ENCODE data around the gene INMT. TPM values are rescaled to one million over a fixed set of nuclear protein-coding genes. Genes with fewer than 3 reads are reported as not detected.

The INMT gene
- total RNA-seq, 2 experiments from 2014 or later: 0.32 TPM; not detected in 1

- Histone ChIP-seq H3K4me1 (ENCODE audit: insufficient read depth, low read length, poor library complexity, severe bottlenecking) (no peaks in the 10 kb centered on the region), H3K27ac (ENCODE audit: low read depth, low read length, poor library complexity, severe bottlenecking) (no peak overlapping the region), H2AFZ (ENCODE audit: low read length) (no peak overlapping the region), H3K4me3 (ENCODE audit: low read depth, low read length, poor library complexity, severe bottlenecking) (no peak overlapping the region), H3K36me3 (ENCODE audit: insufficient read depth, low read length) (no peaks in the 10 kb centered on the region), H3K79me2 (ENCODE audit: insufficient read depth, low read depth, low read length) (no peaks in the 10 kb centered on the region), H3K4me2 (ENCODE audit: low read length) (no peak overlapping the region), H3K9me2 (ENCODE audit: insufficient read depth, low read length) (no peaks in the 10 kb centered on the region), H4K20me1 (ENCODE audit: insufficient read depth, low read length) (no peaks in the 10 kb centered on the region), H3K9me3 (ENCODE audit: low read length) (no peaks in the 10 kb centered on the region)
- CTCF ChIA-PET (ENCODE audit: unreplicated experiment): no interaction called here
- no TSS peak for BruUV-seq (replicated peaks)
- intact Hi-C loops (cut with micrococcal nuclease; ENCODE audit: unreplicated experiment): no loop called here
- TF ChIP-seq, protein P1, sequence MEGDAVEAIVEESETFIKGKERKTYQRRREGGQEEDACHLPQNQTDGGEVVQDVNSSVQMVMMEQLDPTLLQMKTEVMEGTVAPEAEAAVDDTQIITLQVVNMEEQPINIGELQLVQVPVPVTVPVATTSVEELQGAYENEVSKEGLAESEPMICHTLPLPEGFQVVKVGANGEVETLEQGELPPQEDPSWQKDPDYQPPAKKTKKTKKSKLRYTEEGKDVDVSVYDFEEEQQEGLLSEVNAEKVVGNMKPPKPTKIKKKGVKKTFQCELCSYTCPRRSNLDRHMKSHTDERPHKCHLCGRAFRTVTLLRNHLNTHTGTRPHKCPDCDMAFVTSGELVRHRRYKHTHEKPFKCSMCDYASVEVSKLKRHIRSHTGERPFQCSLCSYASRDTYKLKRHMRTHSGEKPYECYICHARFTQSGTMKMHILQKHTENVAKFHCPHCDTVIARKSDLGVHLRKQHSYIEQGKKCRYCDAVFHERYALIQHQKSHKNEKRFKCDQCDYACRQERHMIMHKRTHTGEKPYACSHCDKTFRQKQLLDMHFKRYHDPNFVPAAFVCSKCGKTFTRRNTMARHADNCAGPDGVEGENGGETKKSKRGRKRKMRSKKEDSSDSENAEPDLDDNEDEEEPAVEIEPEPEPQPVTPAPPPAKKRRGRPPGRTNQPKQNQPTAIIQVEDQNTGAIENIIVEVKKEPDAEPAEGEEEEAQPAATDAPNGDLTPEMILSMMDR (conservative IDR thresholded peaks at IDR 0.05; ENCODE audit: low read length): no peak
- TF ChIP-seq EZH2phosphoT487 (IDR thresholded peaks at IDR 0.05; ENCODE audit: borderline replicate concordance, low read depth, low read length): no peak
- DNase-seq (ENCODE audit: low spot score): no peak
- POLR2A ChIA-PET: no interaction called here
Measured at GRCh38 chr7:30736291-30736690, 15.6 kb upstream of the INMT start.

GRCh38 chr7:30738026-30738915 lies 13.7 kb upstream of the INMT start:
- no peak for TF ChIP-seq EZH2phosphoT487 (IDR thresholded peaks at IDR 0.05; ENCODE audit: borderline replicate concordance, low read depth, low read length)
- TF ChIP-seq, protein P1 (conservative IDR thresholded peaks at IDR 0.05; ENCODE audit: low read length): no peak
- Histone ChIP-seq H3K36me3 (ENCODE audit: insufficient read depth, low read length) (no peaks in the 10 kb centered on the region), H3K4me2 (ENCODE audit: low read length) (no peak overlapping the region), H3K4me1 (ENCODE audit: insufficient read depth, low read length, poor library complexity, severe bottlenecking) (no peaks in the 10 kb centered on the region), H3K9me3 (ENCODE audit: low read length) (no peaks in the 10 kb centered on the region), H4K20me1 (ENCODE audit: insufficient read depth, low read length) (no peaks in the 10 kb centered on the region), H3K79me2 (ENCODE audit: insufficient read depth, low read depth, low read length) (no peaks in the 10 kb centered on the region), H3K27ac (ENCODE audit: low read depth, low read length, poor library complexity, severe bottlenecking) (no peak overlapping the region), H3K9me2 (ENCODE audit: insufficient read depth, low read length) (no peaks in the 10 kb centered on the region), H2AFZ (ENCODE audit: low read length) (no peak overlapping the region), H3K4me3 (ENCODE audit: low read depth, low read length, poor library complexity, severe bottlenecking) (no peak overlapping the region)
- ChIA-PET CTCF (ENCODE audit: unreplicated experiment) (interaction anchor here (0.6 kb wide), 1 partner anchor 63 kb away, joined by 11 read pairs; no protein-coding TSS in a partner anchor), POLR2A (interaction anchor here (0.5 to 1.3 kb wide), 4 partner anchors 25 to 217 kb away, joined by 3 to 5 read pairs (median 4); no protein-coding TSS in a partner anchor)
- intact Hi-C loops (cut with micrococcal nuclease; ENCODE audit: unreplicated experiment): no loop called here
- no TSS peak for BruUV-seq (replicated peaks)
- DNase-seq (ENCODE audit: low spot score): no peak

DNA sequence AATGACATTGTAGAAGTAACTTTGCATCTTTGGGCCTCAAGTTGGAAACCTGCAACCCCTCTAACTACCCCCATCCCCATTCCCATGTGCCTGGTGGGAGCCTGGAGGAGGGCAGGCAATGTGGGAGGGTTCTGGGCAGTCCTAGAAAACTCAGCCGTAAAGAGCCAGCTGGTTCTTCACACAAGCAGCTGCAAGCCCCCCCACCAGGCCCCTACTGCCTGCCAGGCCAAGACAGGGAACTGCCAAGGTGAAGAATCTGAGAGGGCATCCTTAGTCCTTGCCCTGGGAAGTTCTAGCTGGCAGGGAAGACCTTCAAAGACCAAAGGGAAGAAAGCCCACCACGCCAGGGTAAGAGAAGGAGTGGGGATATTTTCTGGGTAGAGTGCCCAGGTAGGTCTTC lies 12.2 kb upstream of the INMT start:
- no TSS peak for BruUV-seq (replicated peaks)
- H3K4me3 ChIP-seq (ENCODE audit: low read depth, low read length, poor library complexity, severe bottlenecking): no peak overlapping the region
- H3K4me2 ChIP-seq (ENCODE audit: low read length): no peak overlapping the region
- H3K27ac ChIP-seq (ENCODE audit: low read depth, low read length, poor library complexity, severe bottlenecking): no peak overlapping the region
- ChIA-PET CTCF (ENCODE audit: unreplicated experiment) (interaction anchor here (0.6 to 1.4 kb wide), 2 partner anchors 22 to 61 kb away, joined by 3 to 5 read pairs; no protein-coding TSS in a partner anchor), POLR2A (interaction anchor here (0.6 to 0.7 kb wide), 3 partner anchors 36 to 192 kb away, joined by 3 to 5 read pairs (median 4); no protein-coding TSS in a partner anchor)
- H3K9me2 ChIP-seq (ENCODE audit: insufficient read depth, low read length): no peaks in the 10 kb centered on the region
- H3K9me3 ChIP-seq (ENCODE audit: low read length): no peaks in the 10 kb centered on the region
- no peak overlapping the region for H2AFZ ChIP-seq (ENCODE audit: low read length)
- no peaks in the 10 kb centered on the region for H3K79me2 ChIP-seq (ENCODE audit: insufficient read depth, low read depth, low read length)
- DNase-seq (ENCODE audit: low spot score): no peak
- H3K36me3 ChIP-seq (ENCODE audit: insufficient read depth, low read length): no peaks in the 10 kb centered on the region
- H3K4me1 ChIP-seq (ENCODE audit: insufficient read depth, low read length, poor library complexity, severe bottlenecking): no peaks in the 10 kb centered on the region
- H4K20me1 ChIP-seq (ENCODE audit: insufficient read depth, low read length): no peaks in the 10 kb centered on the region
- intact Hi-C loops (cut with micrococcal nuclease; ENCODE audit: unreplicated experiment): loop anchor here (1.0 to 10.0 kb wide), 4 partner anchors 37 to 229 kb away; no protein-coding TSS in a partner anchor
- TF ChIP-seq, protein P1 (conservative IDR thresholded peaks at IDR 0.05; ENCODE audit: low read length): no peak
